GM12891 (cell line): ENCODE measurements around the gene REPIN1.

Source experiments
- POLR2A ChIP-seq: IDR thresholded peaks from 2 replicates; pipeline ENCODE4 v1.6.1; 2011; ENCODE audit warnings: low read depth, low read length, control low read depth
- POLR2AphosphoS5 ChIP-seq: IDR thresholded peaks from 2 replicates; pipeline ENCODE4 v1.6.1; 2011; ENCODE audit warnings: low read depth, low read length, control low read depth
- SPI1 ChIP-seq: IDR thresholded peaks from 2 replicates; pipeline ENCODE4 v1.6.1; 2011; ENCODE audit warnings: low read depth, low read length, control low read depth

- no peak for TF ChIP-seq POLR2AphosphoS5
- TF ChIP-seq SPI1: no peak
- no peak for TF ChIP-seq POLR2A
Measured at GRCh38 chr7:150356265-150356897, 12.2 kb upstream of the REPIN1 start.
